Transverse colon (tissue), 3 donors: ENCODE measurements around the gene BBS1.

Source experiments
- EP300 ChIP-seq: sonication (generic); formaldehyde crosslinking; IDR thresholded peaks from one replicate; pipeline ENCODE4 v1.6.1; 2017; ENCODE audit warnings: antibody characterized with exemption, low read depth
- POLR2A ChIP-seq: fragments of 450-650 bp; IDR thresholded peaks from one replicate; pipeline ENCODE4 v1.6.1; 2016; ENCODE audit warnings: antibody characterized with exemption, mild to moderate bottlenecking, moderate library complexity
- TF ChIP-seq, protein P1 (sequence below), 5 experiments: fragments of 200-600 bp in 3 of 5; fragments of 450-650 bp in 2 of 5; sonication (generic) in 3 of 5; IDR thresholded peaks; 1 replicate in 2 of 5; 2 replicates in 3 of 5; pipeline ENCODE4 v1.5.1; 2016 to 2017; ENCODE audit warnings: antibody characterized with exemption in 5 of 5, inconsistent platforms in 3 of 5, mild to moderate bottlenecking in 2 of 5, moderate library complexity in 1 of 5

DNA sequence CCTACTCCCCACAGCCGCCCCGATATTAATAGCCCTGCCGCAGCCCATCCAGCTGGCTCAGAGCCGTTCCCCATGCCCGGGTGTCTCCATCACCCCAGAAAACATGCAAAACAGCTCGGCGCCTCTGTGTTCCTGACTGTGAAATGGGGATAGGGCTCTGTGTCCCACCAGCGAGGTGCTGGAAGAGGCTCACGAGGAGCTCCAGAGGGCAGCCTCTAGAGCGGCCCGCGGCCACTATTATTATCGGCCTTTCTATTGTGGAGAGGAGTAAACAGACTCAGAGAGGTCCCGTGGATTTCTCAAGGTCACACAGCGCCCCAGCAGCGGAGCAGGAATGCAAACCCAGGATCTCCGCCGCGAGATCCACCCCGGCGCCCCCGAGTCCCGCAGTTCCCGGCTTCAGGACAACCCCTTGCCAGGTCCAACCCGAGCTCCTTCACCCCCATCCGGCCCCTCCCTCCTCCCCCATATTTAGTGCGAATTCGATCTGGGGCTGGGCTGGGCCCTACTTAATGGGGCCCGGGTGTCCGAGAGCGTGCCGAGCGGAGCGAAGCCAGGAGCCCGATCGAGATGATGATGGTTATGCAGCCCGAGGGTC is 36.0 kb downstream of the BBS1 start, which contains the start of gene ACTN3:
- TF ChIP-seq, protein P1, sequence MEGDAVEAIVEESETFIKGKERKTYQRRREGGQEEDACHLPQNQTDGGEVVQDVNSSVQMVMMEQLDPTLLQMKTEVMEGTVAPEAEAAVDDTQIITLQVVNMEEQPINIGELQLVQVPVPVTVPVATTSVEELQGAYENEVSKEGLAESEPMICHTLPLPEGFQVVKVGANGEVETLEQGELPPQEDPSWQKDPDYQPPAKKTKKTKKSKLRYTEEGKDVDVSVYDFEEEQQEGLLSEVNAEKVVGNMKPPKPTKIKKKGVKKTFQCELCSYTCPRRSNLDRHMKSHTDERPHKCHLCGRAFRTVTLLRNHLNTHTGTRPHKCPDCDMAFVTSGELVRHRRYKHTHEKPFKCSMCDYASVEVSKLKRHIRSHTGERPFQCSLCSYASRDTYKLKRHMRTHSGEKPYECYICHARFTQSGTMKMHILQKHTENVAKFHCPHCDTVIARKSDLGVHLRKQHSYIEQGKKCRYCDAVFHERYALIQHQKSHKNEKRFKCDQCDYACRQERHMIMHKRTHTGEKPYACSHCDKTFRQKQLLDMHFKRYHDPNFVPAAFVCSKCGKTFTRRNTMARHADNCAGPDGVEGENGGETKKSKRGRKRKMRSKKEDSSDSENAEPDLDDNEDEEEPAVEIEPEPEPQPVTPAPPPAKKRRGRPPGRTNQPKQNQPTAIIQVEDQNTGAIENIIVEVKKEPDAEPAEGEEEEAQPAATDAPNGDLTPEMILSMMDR (IDR thresholded peaks at IDR 0.05): no peak
- TF ChIP-seq POLR2A: no peak
- no peak for TF ChIP-seq EP300
